Hepatocyte (in vitro differentiated cells): ENCODE data around the gene IL12B. TPM values are rescaled to one million over a fixed set of nuclear protein-coding genes. Genes with fewer than 3 reads are reported as not detected.
"Not testable (repeated sequence)": the region's sequence is repeated elsewhere in the genome, so short reads cannot be mapped to it uniquely, and the experiment has no call there.

ENCODE experiments used
- DNase-seq: peaks from one replicate; pipeline ENCODE4 v3.0.0-alpha.2; 2016; ENCODE audit warnings: low spot score
- H2AFZ ChIP-seq: fragments of 200-600 bp; sonication (generic); 2 replicates; pipeline ENCODE4 v1.6.0; 2016; ENCODE audit warnings: antibody characterized with exemption, mild to moderate bottlenecking
- H3K27ac ChIP-seq: fragments of 200-600 bp; sonication (generic); 2 replicates; pipeline ENCODE4 v1.5.1; 2016; ENCODE audit warnings: mild to moderate bottlenecking
- H3K27me3 ChIP-seq: fragments of 200-600 bp; sonication (generic); 2 replicates; pipeline ENCODE4 v1.6.1; 2016
- H3K36me3 ChIP-seq: fragments of 200-600 bp; sonication (generic); replicated peaks from 2 replicates; pipeline ENCODE4 v1.5.1; 2016; ENCODE audit warnings: low read depth; ENCODE audit not compliant: insufficient read depth
- H3K4me1 ChIP-seq: fragments of 200-600 bp; sonication (generic); 2 replicates; pipeline ENCODE4 v1.5.1; 2016; ENCODE audit warnings: mild to moderate bottlenecking, moderate library complexity; ENCODE audit not compliant: insufficient read depth
- H3K4me2 ChIP-seq: fragments of 200-600 bp; sonication (generic); 2 replicates; pipeline ENCODE4 v1.6.0; 2016
- H3K4me3 ChIP-seq: fragments of 200-600 bp; sonication (generic); 2 replicates; pipeline ENCODE4 v1.5.1; 2016; ENCODE audit warnings: mild to moderate bottlenecking
- H3K79me2 ChIP-seq: fragments of 200-600 bp; sonication (generic); 2 replicates; pipeline ENCODE4 v1.6.0; 2017; ENCODE audit warnings: mild to moderate bottlenecking
- H3K9me2 ChIP-seq: fragments of 200-600 bp; sonication (generic); replicated peaks from 2 replicates; pipeline ENCODE4 v1.6.0; 2017; ENCODE audit warnings: mild to moderate bottlenecking; ENCODE audit not compliant: insufficient read depth
- H3K9me3 ChIP-seq: fragments of 200-600 bp; sonication (generic); 2 replicates; pipeline ENCODE4 v1.5.1; 2016; ENCODE audit warnings: low read depth, mild to moderate bottlenecking
- H4K20me1 ChIP-seq: fragments of 200-600 bp; sonication (generic); 2 replicates; pipeline ENCODE4 v1.6.0; 2016; ENCODE audit warnings: mild to moderate bottlenecking; ENCODE audit not compliant: insufficient read depth, poor library complexity, severe bottlenecking
- CTCF ChIP-seq: fragments of 200-600 bp; sonication (generic); IDR thresholded peaks from 2 replicates; pipeline ENCODE4 v1.5.1; 2016; ENCODE audit warnings: antibody characterized with exemption, mild to moderate bottlenecking; ENCODE audit not compliant: poor library complexity
- EZH2 ChIP-seq: fragments of 200-600 bp; sonication (generic); IDR thresholded peaks from 2 replicates; pipeline ENCODE4 v1.6.1; 2016; ENCODE audit warnings: antibody characterized with exemption, mild to moderate bottlenecking, borderline replicate concordance
- EZH2phosphoT487 ChIP-seq: fragments of 200-600 bp; sonication (generic); IDR thresholded peaks from one replicate; pipeline ENCODE4 v1.6.1; 2018; ENCODE audit warnings: antibody characterized with exemption, mild to moderate bottlenecking, low read depth, moderate library complexity; ENCODE audit not compliant: unreplicated experiment, severe bottlenecking
- WGBS: methylation state at CpG from one replicate; pipeline ENCODE4 v1.1.6; 2016; ENCODE audit warnings: low lambda C conversion rate; ENCODE audit errors: missing lambda C conversion rate; 5-methylcytosine and 5-hydroxymethylcytosine counted together
- polyA plus RNA-seq: library from polyadenylated mRNA; unstranded; fragments of >200 nt; fragmentation: Nextera tagmentation; extraction: Ambion mirVana; gene quantifications from 2 replicates; pipeline ENCODE4 v1.2.1, GENCODE V29; 2016
- small RNA-seq: library from RNA; depleted of rRNA; stranded (forward); fragments of <200 nt; gene quantifications from one replicate; pipeline ENCODE3, GENCODE V24; 2014
- total RNA-seq: library from RNA; depleted of rRNA; stranded (reverse); fragments of >200 nt; gene quantifications from 2 replicates; pipeline ENCODE4 v1.2.3, GENCODE V29; 2014

Gene IL12B
- total and polyA plus RNA-seq, 2 experiments from 2014 or later, result not detected

- Histone ChIP-seq H3K79me2 (no peaks in the 10 kb centered on the region), H3K9me2 (no peaks in the 10 kb centered on the region), H4K20me1 (no peaks in the 10 kb centered on the region), H3K4me1 (no peaks in the 10 kb centered on the region), H3K4me3 (no peak overlapping the region), H3K27ac (no peak overlapping the region), H2AFZ (no peak overlapping the region), H3K36me3 (no peaks in the 10 kb centered on the region), H3K4me2 (no peak overlapping the region), H3K27me3 (no peaks in the 10 kb centered on the region), H3K9me3 (no peaks in the 10 kb centered on the region)
- no peak for TF ChIP-seq EZH2phosphoT487
- no peak for TF ChIP-seq CTCF
- TF ChIP-seq EZH2, result no peak
- DNase-seq, result no peak
Observed at GRCh38 chr5:159273923-159274322, 56.4 kb downstream of the IL12B start.

GRCh38 chr5:159269723-159270122, 60.6 kb downstream of the IL12B start:
- Histone ChIP-seq H2AFZ (no peak overlapping the region), H4K20me1 (no peaks in the 10 kb centered on the region), H3K36me3 (no peaks in the 10 kb centered on the region), H3K27ac (no peak overlapping the region), H3K4me2 (no peak overlapping the region), H3K9me2 (no peaks in the 10 kb centered on the region), H3K4me3 (no peak overlapping the region), H3K27me3 (no peaks in the 10 kb centered on the region), H3K4me1 (no peaks in the 10 kb centered on the region), H3K9me3 (no peaks in the 10 kb centered on the region), H3K79me2 (peaks cover 24% of the 10 kb centered on the region)
- TF ChIP-seq EZH2phosphoT487 (no peak), EZH2 (no peak), CTCF (no peak)
- DNase-seq, result no peak
- 90% methylated on average over 2 of the region's 2 CpGs for WGBS

- not testable (repeated sequence) for H3K9me3 ChIP-seq, H3K9me2 ChIP-seq, H3K4me2 ChIP-seq, H2AFZ ChIP-seq, H3K27ac ChIP-seq, DNase-seq, H3K36me3 ChIP-seq, H3K4me3 ChIP-seq, H4K20me1 ChIP-seq, H3K27me3 ChIP-seq
- WGBS, result 95% methylated on average over 2 of the region's 2 CpGs
- H3K4me1 ChIP-seq, result peaks cover 13% of the 10 kb centered on the region
- peaks cover 40% of the 10 kb centered on the region for H3K79me2 ChIP-seq
Observed at GRCh38 chr5:159266764-159267163, 63.5 kb downstream of the IL12B start.

Small RNAs within 50 kb of the gene (small RNA-seq; reads per million reads assigned to genes)
- not detected for gene RNU4ATAC2P

Other genes starting within 250 kb of the IL12B start
- 6.5 and 12.1 TPM in 2 replicates for gene EBF1, start 230.6 kb downstream of the IL12B start, total RNA-seq
- gene EBF1, start 230.6 kb downstream of the IL12B start, polyA plus RNA-seq, result 7.8 and 9.4 TPM in 2 replicates
- gene RNF145, start 120.9 kb downstream of the IL12B start, total RNA-seq, result 36.2 and 37.4 TPM in 2 replicates
- 13.0 and 15.1 TPM in 2 replicates for gene RNF145, start 120.9 kb downstream of the IL12B start, polyA plus RNA-seq
- 20.2 and 28.9 TPM in 2 replicates for gene UBLCP1, start 67.2 kb downstream of the IL12B start, total RNA-seq
- gene UBLCP1, start 67.2 kb downstream of the IL12B start, polyA plus RNA-seq, result 19.3 and 24.4 TPM in 2 replicates